CD14-positive monocyte (primary cell): Measurements from ENCODE around the gene SMARCA2. TPM values are rescaled to one million over a fixed set of nuclear protein-coding genes. Genes with fewer than 3 reads are reported as not detected.
A peak's percentile ranks its signal among the peaks of the same experiment; 100 is the strongest.

Experiments used
- DNase-seq, 3 donors: peaks; one replicate each; pipeline ENCODE4 v3.0.0-alpha.2; 2011 to 2022
- H2AFZ ChIP-seq: 2 replicates; pipeline ENCODE4 v1.6.0; 2012; ENCODE audit warnings: mild to moderate bottlenecking, low read depth, low read length, inconsistent platforms; ENCODE audit not compliant: insufficient read depth, poor library complexity, severe bottlenecking
- H3K27ac ChIP-seq, 2 donors: 1 replicate in 1 of 2; 2 replicates in 1 of 2; pipeline ENCODE4 v1.5.1; 2012 to 2013; ENCODE audit warnings: low read length in 2 of 2, control low read depth in 1 of 2, inconsistent platforms in 1 of 2, low read depth in 1 of 2, mild to moderate bottlenecking in 1 of 2
- H3K27me3 ChIP-seq, 2 donors: one replicate each; pipeline versions ENCODE4 v1.6.0 to v1.6.1; 2011 to 2013; ENCODE audit warnings: low read length in 2 of 2; ENCODE audit not compliant: control insufficient read depth in 2 of 2, insufficient read depth in 2 of 2
- H3K36me3 ChIP-seq, 2 donors: replicated peaks in 1 of 2; 1 replicate in 1 of 2; 2 replicates in 1 of 2; pipeline versions ENCODE4 v1.5.1 to v1.6.1; 2012 to 2013; ENCODE audit warnings: low read length in 2 of 2, control low read depth in 1 of 2, inconsistent platforms in 1 of 2, mild to moderate bottlenecking in 1 of 2; ENCODE audit not compliant: insufficient read depth in 2 of 2, control insufficient read depth in 1 of 2
- H3K4me1 ChIP-seq, 2 donors: 1 replicate in 1 of 2; 2 replicates in 1 of 2; pipeline versions ENCODE4 v1.5.1 to v1.6.1; 2012 to 2013; ENCODE audit warnings: low read length in 2 of 2, control low read depth in 1 of 2, inconsistent platforms in 1 of 2, mild to moderate bottlenecking in 1 of 2, moderate library complexity in 1 of 2; ENCODE audit not compliant: insufficient read depth in 2 of 2, control insufficient read depth in 1 of 2
- H3K4me2 ChIP-seq: replicated peaks from 2 replicates; pipeline ENCODE3; 2012; ENCODE audit warnings: low read length, moderate library complexity, mild to moderate bottlenecking; ENCODE audit not compliant: poor library complexity, severe bottlenecking; ENCODE audit errors: extremely low read depth
- H3K4me3 ChIP-seq, 3 experiments: fragments of 200-600 bp in 1 of 3; sonication (generic) in 1 of 3; replicated peaks in 1 of 3; 1 replicate in 2 of 3; 2 replicates in 1 of 3; pipeline ENCODE4 v1.5.1; 2011 to 2013; ENCODE audit warnings: low read length in 3 of 3, mild to moderate bottlenecking in 3 of 3, control low read depth in 2 of 3, low read depth in 2 of 3, inconsistent platforms in 1 of 3, moderate library complexity in 1 of 3
- H3K79me2 ChIP-seq: 2 replicates; pipeline ENCODE4 v1.6.0; 2012; ENCODE audit warnings: mild to moderate bottlenecking, control low read depth, inconsistent platforms, low read length, moderate library complexity; ENCODE audit not compliant: insufficient read depth
- H3K9ac ChIP-seq: 2 replicates; pipeline ENCODE4 v1.6.0; 2017; ENCODE audit warnings: low read length, mild to moderate bottlenecking; ENCODE audit not compliant: insufficient read depth, poor library complexity, severe bottlenecking
- H3K9me3 ChIP-seq, 2 donors: replicated peaks in 1 of 2; 1 replicate in 1 of 2; 2 replicates in 1 of 2; pipeline versions ENCODE4 v1.5.1 to v1.6.1; 2012 to 2013; ENCODE audit warnings: low read length in 2 of 2, control low read depth in 1 of 2; ENCODE audit not compliant: control insufficient read depth in 1 of 2, insufficient read depth in 1 of 2
- H4K20me1 ChIP-seq: 2 replicates; pipeline ENCODE4 v1.6.0; 2012; ENCODE audit warnings: mild to moderate bottlenecking, low read length, control low read depth, moderate library complexity; ENCODE audit not compliant: insufficient read depth
- H3K27ac Mint-ChIP-seq, 7 donors: one replicate each; pipeline ENCODE4 v1.8.0; 2020; ENCODE audit warnings: mild to moderate bottlenecking in 7 of 7, mixed read lengths in 7 of 7, moderate library complexity in 6 of 7, inconsistent platforms in 2 of 7
- H3K27me3 Mint-ChIP-seq, 3 donors: one replicate each; pipeline ENCODE4 v1.8.0; 2021 to 2022; ENCODE audit warnings: low read depth in 3 of 3, mild to moderate bottlenecking in 3 of 3, mixed read lengths in 3 of 3, moderate library complexity in 3 of 3, inconsistent platforms in 1 of 3
- H3K36me3 Mint-ChIP-seq, 2 donors: one replicate each; pipeline ENCODE4 v1.8.0; 2020; ENCODE audit warnings: mixed read lengths in 2 of 2, inconsistent platforms in 1 of 2, mild to moderate bottlenecking in 1 of 2
- H3K4me1 Mint-ChIP-seq: one replicate; pipeline ENCODE4 v1.8.0; 2020; ENCODE audit warnings: mild to moderate bottlenecking, mixed read lengths
- H3K4me3 Mint-ChIP-seq, 2 donors: one replicate each; pipeline ENCODE4 v1.8.0; 2020; ENCODE audit warnings: mild to moderate bottlenecking in 2 of 2, mixed read lengths in 2 of 2, moderate library complexity in 1 of 2
- H3K9me3 Mint-ChIP-seq, 7 donors: one replicate each; pipeline ENCODE4 v1.8.0; 2020 to 2022; ENCODE audit warnings: mixed read lengths in 7 of 7, mild to moderate bottlenecking in 6 of 7, moderate library complexity in 6 of 7, inconsistent platforms in 2 of 7
- CTCF ChIP-seq: fragments of 200-600 bp; IDR thresholded peaks from one replicate; pipeline ENCODE4 v1.8.0; 2022; ENCODE audit warnings: antibody characterized with exemption, mild to moderate bottlenecking
- WGBS: methylation state at CpG from one replicate; pipeline ENCODE4 v1.1.5; 2013; ENCODE audit warnings: missing lambda C conversion rate; ENCODE audit not compliant: insufficient coverage; 5-methylcytosine and 5-hydroxymethylcytosine counted together
- intact Hi-C, 2 donors: fragments of 100-400 bp; cut with micrococcal nuclease; formaldehyde crosslinking; loops; one replicate each; pipeline versions ENCODE4 v1.15.0 to v1.15.1; 2023
- polyA plus RNA-seq, 3 donors: library from polyadenylated mRNA; depleted of rRNA in 1 of 3; unstranded in 2 of 3; stranded (reverse) in 1 of 3; fragments of 300-500 nt in 2 of 3; fragments of >200 nt in 1 of 3; fragmentation: Illumina TruSeq in 2 of 3; gene quantifications; 1 replicate in 2 of 3; 2 replicates in 1 of 3; pipeline ENCODE4 v1.2.3, GENCODE V29; 2012 to 2021

Gene SMARCA2
- polyA plus RNA-seq, 3 donors, result 11.0 to 54.7 (median 11.8) TPM

GRCh38 chr9:2181792-2182191 is 166.6 kb downstream of the SMARCA2 start:
- peaks cover 6% of the 10 kb centered on the region for H4K20me1 ChIP-seq
- Mint-ChIP-seq H3K9me3 (no peaks in the 10 kb centered on the region), H3K27me3 (no peaks in the 10 kb centered on the region), H3K36me3 (peaks cover 37 to 53% of the 10 kb centered on the region in 2 donors), H3K27ac (peak overlapping the region in 1 of 7 donors; percentile 18), H3K4me3 (no peak overlapping the region), H3K4me1 (no peaks in the 10 kb centered on the region)
- WGBS, result no CpG with 5 or more reads among the region's 7 CpGs
- no peaks in the 10 kb centered on the region for H3K4me1 ChIP-seq
- H3K4me2 ChIP-seq, result no peak overlapping the region
- no peaks in the 10 kb centered on the region for H3K27me3 ChIP-seq
- peaks cover 34 to 78% of the 10 kb centered on the region in 2 donors for H3K36me3 ChIP-seq
- H3K9ac ChIP-seq, result no peak overlapping the region
- intact Hi-C loops, result loop anchor here in 1 of 2 donors (10.0 kb wide), 1 partner anchor 47 kb away; no protein-coding TSS in a partner anchor
- no peak overlapping the region for H2AFZ ChIP-seq
- H3K9me3 ChIP-seq, result no peaks in the 10 kb centered on the region
- peaks cover 8% of the 10 kb centered on the region for H3K79me2 ChIP-seq
- TF ChIP-seq CTCF, result peak; percentile 79
- H3K4me3 ChIP-seq, result no peak overlapping the region
- DNase-seq, result peak in 2 of 3 donors; percentile 16 to 32
- H3K27ac ChIP-seq, result no peak overlapping the region

GRCh38 chr9:2190939-2191608 is 175.9 kb downstream of the SMARCA2 start:
- no peak for DNase-seq
- TF ChIP-seq CTCF, result no peak
- 100% methylated on average over 3 of the region's 14 CpGs for WGBS
- Histone ChIP-seq H3K27me3 (no peaks in the 10 kb centered on the region), H3K79me2 (no peaks in the 10 kb centered on the region), H3K4me2 (no peak overlapping the region), H3K4me1 (no peaks in the 10 kb centered on the region), H2AFZ (no peak overlapping the region), H3K36me3 (peaks cover 76 to 98% of the 10 kb centered on the region in 2 donors), H4K20me1 (no peaks in the 10 kb centered on the region), H3K9ac (no peak overlapping the region), H3K27ac (no peak overlapping the region), H3K4me3 (no peak overlapping the region), H3K9me3 (no peaks in the 10 kb centered on the region)
- no peaks in the 10 kb centered on the region for H3K27me3 Mint-ChIP-seq
- peaks cover 73 to 90% of the 10 kb centered on the region in 2 donors for H3K36me3 Mint-ChIP-seq
- intact Hi-C loops, result no loop called here
- no peak overlapping the region for H3K27ac Mint-ChIP-seq
- no peaks in the 10 kb centered on the region for H3K9me3 Mint-ChIP-seq
- H3K4me3 Mint-ChIP-seq, result no peak overlapping the region
- H3K4me1 Mint-ChIP-seq, result no peaks in the 10 kb centered on the region
